HL-60 (cell line): ENCODE measurements around the gene TMEM63A.

ENCODE experiments used
- DNase-seq, 2 experiments: peaks; one replicate each; pipeline ENCODE4 v3.0.0-alpha.2; 2010 to 2020; ENCODE audit warnings: low read depth in 1 of 2, low spot score in 1 of 2
- H3K27ac ChIP-seq: fragments of 250-450 bp; sonication (Bioruptor Pico); replicated peaks from 2 replicates; pipeline ENCODE4 v1.5.1; 2020; ENCODE audit warnings: mild to moderate bottlenecking, moderate library complexity
- H3K27me3 ChIP-seq: fragments of 250-450 bp; sonication (Bioruptor Pico); 2 replicates; pipeline ENCODE4 v1.5.1; 2021; ENCODE audit warnings: mild to moderate bottlenecking, moderate library complexity; ENCODE audit not compliant: insufficient read depth, poor library complexity, severe bottlenecking
- H3K4me3 ChIP-seq: replicated peaks from 2 replicates; pipeline ENCODE4 v1.5.1; 2011; ENCODE audit warnings: mild to moderate bottlenecking, control low read depth, low read length; ENCODE audit not compliant: insufficient read depth
- CTCF ChIP-seq: IDR thresholded peaks from one replicate; pipeline ENCODE4 v1.5.1; 2011; ENCODE audit warnings: low read length, control low read depth, inconsistent platforms; ENCODE audit not compliant: insufficient read depth
- GABPA ChIP-seq: IDR thresholded peaks from 2 replicates; pipeline ENCODE4 v1.6.1; 2012; ENCODE audit warnings: low read depth
- POLR2AphosphoS5 ChIP-seq: IDR thresholded peaks from 2 replicates; pipeline ENCODE4 v1.6.1; 2012; ENCODE audit warnings: low read depth
- SPI1 ChIP-seq: IDR thresholded peaks from 2 replicates; pipeline ENCODE4 v1.6.1; 2012; ENCODE audit warnings: low read depth, mild to moderate bottlenecking, borderline replicate concordance
- TF ChIP-seq, protein P1 (sequence below): IDR thresholded peaks from 2 replicates; pipeline ENCODE4 v1.6.1; 2012; ENCODE audit warnings: low read depth; ENCODE audit not compliant: insufficient replicate concordance

The TMEM63A gene

DNA sequence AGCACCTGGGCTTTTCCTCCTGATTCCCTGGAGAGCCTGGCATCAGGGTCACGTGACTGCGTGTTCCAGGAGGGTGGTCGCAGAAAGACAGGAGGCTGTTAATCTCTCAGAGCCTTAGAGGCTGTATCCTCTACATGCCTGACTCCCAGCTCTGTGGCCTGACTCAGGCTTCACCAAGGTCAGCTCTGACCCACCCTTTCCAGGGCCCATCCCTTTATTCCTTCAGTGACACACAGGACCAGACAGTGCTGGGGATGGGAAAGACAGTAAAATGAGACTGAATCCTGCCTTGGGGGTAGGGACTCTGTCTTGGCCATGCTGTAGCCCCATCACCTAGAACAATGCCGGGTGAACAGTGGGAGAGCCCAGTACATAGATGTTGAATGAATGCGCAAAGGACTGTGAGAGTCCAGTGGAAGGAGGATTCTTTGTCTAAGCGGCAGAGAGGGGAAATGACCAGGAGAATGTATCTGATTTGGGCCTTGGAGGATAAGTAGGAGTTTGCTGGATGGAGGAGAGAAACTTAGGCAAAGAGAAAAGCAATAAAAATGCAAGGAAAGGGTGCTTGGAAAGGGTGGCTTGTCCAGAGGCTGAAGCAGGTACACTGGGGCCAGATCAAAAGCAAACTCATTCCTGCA, 39.3 kb downstream of the TMEM63A start:
- Histone ChIP-seq H3K27ac (no peak overlapping the region), H3K4me3 (no peak overlapping the region), H3K27me3 (no peaks in the 10 kb centered on the region)
- DNase-seq: no peak
- TF ChIP-seq GABPA: no peak
- no peak for TF ChIP-seq SPI1
- TF ChIP-seq CTCF: no peak
- TF ChIP-seq POLR2AphosphoS5: no peak
- TF ChIP-seq, protein P1, sequence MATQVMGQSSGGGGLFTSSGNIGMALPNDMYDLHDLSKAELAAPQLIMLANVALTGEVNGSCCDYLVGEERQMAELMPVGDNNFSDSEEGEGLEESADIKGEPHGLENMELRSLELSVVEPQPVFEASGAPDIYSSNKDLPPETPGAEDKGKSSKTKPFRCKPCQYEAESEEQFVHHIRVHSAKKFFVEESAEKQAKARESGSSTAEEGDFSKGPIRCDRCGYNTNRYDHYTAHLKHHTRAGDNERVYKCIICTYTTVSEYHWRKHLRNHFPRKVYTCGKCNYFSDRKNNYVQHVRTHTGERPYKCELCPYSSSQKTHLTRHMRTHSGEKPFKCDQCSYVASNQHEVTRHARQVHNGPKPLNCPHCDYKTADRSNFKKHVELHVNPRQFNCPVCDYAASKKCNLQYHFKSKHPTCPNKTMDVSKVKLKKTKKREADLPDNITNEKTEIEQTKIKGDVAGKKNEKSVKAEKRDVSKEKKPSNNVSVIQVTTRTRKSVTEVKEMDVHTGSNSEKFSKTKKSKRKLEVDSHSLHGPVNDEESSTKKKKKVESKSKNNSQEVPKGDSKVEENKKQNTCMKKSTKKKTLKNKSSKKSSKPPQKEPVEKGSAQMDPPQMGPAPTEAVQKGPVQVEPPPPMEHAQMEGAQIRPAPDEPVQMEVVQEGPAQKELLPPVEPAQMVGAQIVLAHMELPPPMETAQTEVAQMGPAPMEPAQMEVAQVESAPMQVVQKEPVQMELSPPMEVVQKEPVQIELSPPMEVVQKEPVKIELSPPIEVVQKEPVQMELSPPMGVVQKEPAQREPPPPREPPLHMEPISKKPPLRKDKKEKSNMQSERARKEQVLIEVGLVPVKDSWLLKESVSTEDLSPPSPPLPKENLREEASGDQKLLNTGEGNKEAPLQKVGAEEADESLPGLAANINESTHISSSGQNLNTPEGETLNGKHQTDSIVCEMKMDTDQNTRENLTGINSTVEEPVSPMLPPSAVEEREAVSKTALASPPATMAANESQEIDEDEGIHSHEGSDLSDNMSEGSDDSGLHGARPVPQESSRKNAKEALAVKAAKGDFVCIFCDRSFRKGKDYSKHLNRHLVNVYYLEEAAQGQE: no peak

- 0 out of 2 replicates have a peak, but pooled peaks have one; percentile 24 for TF ChIP-seq POLR2AphosphoS5
- TF ChIP-seq GABPA: no peak
- H3K27ac ChIP-seq: no peak overlapping the region
- no peak for DNase-seq
- no peak overlapping the region for H3K4me3 ChIP-seq
- H3K27me3 ChIP-seq: no peaks in the 10 kb centered on the region
Observed at GRCh38 chr1:225842074-225842473, 40.1 kb downstream of the TMEM63A start.

- no peak for DNase-seq
- no peak for TF ChIP-seq SPI1
- no peak for TF ChIP-seq CTCF
- TF ChIP-seq POLR2AphosphoS5: no peak
- no peak overlapping the region for H3K4me3 ChIP-seq
- no peak overlapping the region for H3K27ac ChIP-seq
- no peaks in the 10 kb centered on the region for H3K27me3 ChIP-seq
Observed at GRCh38 chr1:225840713-225841112, 41.5 kb downstream of the TMEM63A start.

- no peak for DNase-seq
- H3K27ac ChIP-seq: no peak overlapping the region
- H3K27me3 ChIP-seq: no peaks in the 10 kb centered on the region
- H3K4me3 ChIP-seq: no peak overlapping the region
- TF ChIP-seq CTCF (no peak), POLR2AphosphoS5 (no peak), SPI1 (no peak), GABPA (no peak)
- TF ChIP-seq, protein P1: no peak
Observed at GRCh38 chr1:225840223-225840610, 42.0 kb downstream of the TMEM63A start.
